Activated naive CD8-positive, alpha-beta T cell treated with anti-CD3 and anti-CD28 coated beads, Interleukin-2, amount 10 ng/mL, durations not matched to agents 7 days and 5 days (primary cell): ENCODE data around the gene NAT10. TPM values are rescaled to one million over a fixed set of nuclear protein-coding genes. Genes with fewer than 3 reads are reported as not detected.
"Not testable (repeated sequence)": the region's sequence is repeated elsewhere in the genome, so short reads cannot be mapped to it uniquely, and the experiment has no call there.

Experiments
- ATAC-seq: fragments of 150-1000 bp; cut with Tn5 transposase; one replicate; pipeline ENCODE4 v1.10.0; 2021; ENCODE audit warnings: low read depth, moderate library complexity
- POLR2A ChIA-PET: fragments of 350-600 bp; sonication (Branson Sonifier 250); formaldehyde crosslinking; loops from one replicate; lab custom pipeline; 2021; ENCODE audit warnings: antibody characterized with exemption; lab: Charles Lee
- DNase-seq: peaks from one replicate; pipeline ENCODE4 v3.0.0; 2021
- H3K27ac Mint-ChIP-seq: one replicate; pipeline ENCODE4 v1.8.0; 2022; ENCODE audit warnings: mild to moderate bottlenecking, mixed read lengths
- H3K27me3 Mint-ChIP-seq: one replicate; pipeline ENCODE4 v1.8.0; 2022; ENCODE audit warnings: mild to moderate bottlenecking, moderate library complexity, mixed read lengths
- H3K36me3 Mint-ChIP-seq: one replicate; pipeline ENCODE4 v1.8.0; 2021; ENCODE audit warnings: mild to moderate bottlenecking, mixed read lengths
- H3K4me1 Mint-ChIP-seq: one replicate; pipeline ENCODE4 v1.8.0; 2021; ENCODE audit warnings: mixed read lengths
- H3K4me3 Mint-ChIP-seq: one replicate; pipeline ENCODE4 v1.8.0; 2022; ENCODE audit warnings: mild to moderate bottlenecking, moderate library complexity, mixed read lengths
- H3K9me3 Mint-ChIP-seq: one replicate; pipeline ENCODE4 v1.8.0; 2021; ENCODE audit warnings: mixed read lengths
- total RNA-seq, 2 experiments: library from RNA; stranded (reverse); gene quantifications; one replicate each; pipeline ENCODE4 v1.2.3, GENCODE V29; 2021

Gene NAT10
- total RNA-seq, 2 experiments from 2014 or later = 72.7 to 76.3 TPM

- Mint-ChIP-seq H3K36me3 (peaks cover 20% of the 10 kb centered on the region), H3K9me3 (no peaks in the 10 kb centered on the region), H3K27ac (no peak overlapping the region), H3K4me1 (peaks cover 21% of the 10 kb centered on the region), H3K4me3 (no peak overlapping the region), H3K27me3 (no peaks in the 10 kb centered on the region)
- ATAC-seq (no peak), DNase-seq (no peak)
- POLR2A ChIA-PET = interaction anchor here (0.6 kb wide), 1 partner anchor 59 kb away, joined by 3 read pairs; no protein-coding TSS in a partner anchor
These were observed 30.1 kb upstream of the NAT10 start for GRCh38 chr11:34075178-34075820.

DNA sequence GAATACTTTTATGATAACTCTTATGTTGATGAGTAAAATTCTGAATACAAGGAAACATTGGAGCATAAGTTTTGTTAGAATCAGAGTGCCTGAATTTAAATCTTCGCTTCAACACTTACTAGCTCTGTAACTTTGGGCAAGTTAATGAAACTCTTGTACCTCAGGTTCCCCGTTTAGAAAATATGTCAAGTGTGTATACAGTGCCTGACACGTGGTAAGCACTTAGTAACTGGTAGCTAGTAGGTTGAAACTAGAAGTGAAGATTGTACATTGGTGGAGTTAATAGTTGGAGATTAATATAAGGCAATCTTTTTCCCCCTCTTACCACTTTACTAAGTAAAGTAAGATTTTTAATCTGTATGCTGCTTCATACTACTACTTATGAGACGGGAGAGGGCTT lies 24.8 kb upstream of the NAT10 start:
- peaks cover 35% of the 10 kb centered on the region for H3K36me3 Mint-ChIP-seq
- POLR2A ChIA-PET = interaction anchor here (0.7 to 1.0 kb wide), 2 partner anchors 21 to 28 kb away, joined by 3 read pairs; partner anchors contain the start of gene CAPRIN1
- no peak overlapping the region for H3K4me3 Mint-ChIP-seq

DNA sequence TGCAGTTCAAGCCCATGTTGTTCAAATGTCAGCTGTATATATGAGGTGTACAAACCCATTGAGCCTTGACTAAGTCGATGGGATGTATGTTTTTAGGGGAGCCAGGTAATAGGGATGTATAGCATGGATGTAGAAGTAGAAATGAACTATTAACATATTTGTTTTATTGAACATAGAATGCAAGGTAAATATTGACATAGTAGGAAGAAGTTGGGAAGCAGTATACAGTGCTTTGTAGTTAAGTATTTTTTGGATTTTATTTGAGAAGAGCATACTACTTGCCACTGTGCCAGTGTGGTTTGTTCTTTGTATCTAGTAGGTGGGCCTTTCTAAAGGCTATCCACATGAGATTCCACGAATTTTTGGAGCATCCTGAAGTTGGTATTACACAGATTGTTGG lies 20.8 kb upstream of the NAT10 start:
- ATAC-seq (no peak), DNase-seq (no peak)
- POLR2A ChIA-PET = no interaction called here
- H3K4me3 Mint-ChIP-seq = no peak overlapping the region
- H3K9me3 Mint-ChIP-seq = no peaks in the 10 kb centered on the region
- peaks cover 46% of the 10 kb centered on the region for H3K36me3 Mint-ChIP-seq
- H3K27ac Mint-ChIP-seq = peak overlapping the region; percentile 32
- H3K4me1 Mint-ChIP-seq = peaks cover 14% of the 10 kb centered on the region
- H3K27me3 Mint-ChIP-seq = no peaks in the 10 kb centered on the region

More for the DNA sequence above, 24.8 kb upstream of the NAT10 start:
- Mint-ChIP-seq H3K4me1 (peaks cover 14% of the 10 kb centered on the region), H3K27me3 (no peaks in the 10 kb centered on the region), H3K9me3 (no peaks in the 10 kb centered on the region), H3K27ac (no peak overlapping the region)
- no peak for ATAC-seq
- DNase-seq = no peak

DNA sequence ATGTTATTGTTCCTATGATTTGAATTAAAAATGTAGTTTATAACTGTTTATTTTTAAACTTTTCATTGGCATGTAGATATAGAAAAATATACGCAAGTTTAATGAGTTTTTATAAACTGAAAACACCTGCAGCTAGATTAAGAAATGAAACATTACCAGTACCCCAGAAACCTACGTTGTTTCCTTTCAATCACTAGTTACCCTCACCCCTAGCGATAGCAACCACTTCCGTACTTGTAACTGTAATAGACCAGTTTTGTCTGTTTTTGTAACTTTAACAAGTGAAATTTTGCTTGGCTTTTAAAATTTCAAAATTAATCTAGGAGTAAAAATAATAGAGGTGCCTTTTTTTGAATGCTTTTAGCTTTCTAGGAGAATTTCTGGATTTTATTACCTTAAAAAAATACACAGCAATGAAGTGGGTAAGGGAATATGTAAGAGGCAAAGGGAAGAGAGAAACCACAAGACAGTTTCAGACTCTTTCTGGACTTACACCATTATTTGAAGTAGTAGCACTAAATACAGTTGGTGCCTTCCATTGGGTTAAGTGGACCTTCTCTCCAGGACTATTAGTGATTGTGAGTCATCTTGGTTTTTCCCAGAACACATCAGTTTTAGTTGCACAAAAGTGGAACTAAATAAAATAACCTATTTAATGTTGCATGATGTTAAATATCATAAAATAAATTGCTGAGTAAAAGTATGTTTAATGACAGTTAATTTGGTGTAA lies 18.7 kb upstream of the NAT10 start:
- ATAC-seq (peak; percentile 59), DNase-seq (no peak)
- POLR2A ChIA-PET = interaction anchor here (0.8 kb wide), 1 partner anchor 19 kb away, joined by 3 read pairs; the partner anchor contains the start of gene NAT10
- no peaks in the 10 kb centered on the region for H3K27me3 Mint-ChIP-seq
- no peaks in the 10 kb centered on the region for H3K9me3 Mint-ChIP-seq
- peak overlapping the region; percentile 20 for H3K4me3 Mint-ChIP-seq
- peaks cover 51% of the 10 kb centered on the region for H3K36me3 Mint-ChIP-seq
- H3K27ac Mint-ChIP-seq = peak overlapping the region; percentile 67
- H3K4me1 Mint-ChIP-seq = peaks cover 14% of the 10 kb centered on the region

DNA sequence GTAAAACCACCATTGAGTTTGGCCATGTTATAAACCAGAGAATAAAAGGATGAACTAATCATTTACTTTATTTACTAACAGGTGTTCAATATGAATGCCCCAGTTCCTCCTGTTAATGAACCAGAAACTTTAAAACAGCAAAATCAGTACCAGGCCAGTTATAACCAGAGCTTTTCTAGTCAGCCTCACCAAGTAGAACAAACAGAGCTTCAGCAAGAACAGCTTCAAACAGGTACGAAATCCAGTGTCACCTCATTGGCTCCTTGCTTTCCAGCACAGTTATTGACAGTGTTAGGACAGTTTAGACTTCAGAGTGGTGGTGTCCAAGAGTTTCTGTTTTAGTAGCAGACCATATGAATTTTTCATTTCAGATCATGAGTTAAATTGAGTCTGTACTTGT lies 13.6 kb upstream of the NAT10 start:
- Mint-ChIP-seq H3K4me1 (peaks cover 1% of the 10 kb centered on the region), H3K4me3 (no peak overlapping the region), H3K27ac (no peak overlapping the region), H3K27me3 (no peaks in the 10 kb centered on the region), H3K36me3 (peaks cover 35% of the 10 kb centered on the region), H3K9me3 (no peaks in the 10 kb centered on the region)
- no peak for DNase-seq
- ATAC-seq = no peak
- POLR2A ChIA-PET = interaction anchor here (0.7 kb wide), 1 partner anchor 346 kb away, joined by 4 read pairs; no protein-coding TSS in a partner anchor

DNA sequence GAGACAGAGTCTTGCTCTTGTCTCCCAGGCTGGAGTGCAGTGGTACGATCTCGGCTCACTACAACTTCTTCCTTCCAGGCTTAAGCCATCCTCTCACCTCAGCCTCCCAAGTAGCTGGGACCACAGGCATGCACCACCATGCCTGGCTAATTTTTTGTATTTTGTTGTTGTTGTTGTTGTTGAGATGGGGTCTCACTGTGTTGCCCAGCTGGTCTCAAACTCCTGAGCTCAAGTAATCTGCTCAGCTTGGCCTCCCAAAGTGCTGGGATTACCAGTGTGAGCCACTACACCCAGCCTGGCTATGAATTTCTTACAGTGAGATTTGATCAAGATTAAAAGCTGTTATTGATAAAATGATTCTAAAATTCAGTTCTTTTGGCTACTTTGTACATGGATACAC lies 10.5 kb upstream of the NAT10 start:
- ATAC-seq, DNase-seq, H3K27ac Mint-ChIP-seq, H3K9me3 Mint-ChIP-seq, H3K4me1 Mint-ChIP-seq, H3K4me3 Mint-ChIP-seq, H3K27me3 Mint-ChIP-seq, POLR2A ChIA-PET: not testable (repeated sequence)
- peaks cover 34% of the 10 kb centered on the region for H3K36me3 Mint-ChIP-seq

GRCh38 chr11:34098813-34099212 lies 6.6 kb upstream of the NAT10 start:
- Mint-ChIP-seq H3K9me3 (no peaks in the 10 kb centered on the region), H3K4me3 (no peak overlapping the region), H3K27ac (no peak overlapping the region), H3K4me1 (peaks cover 2% of the 10 kb centered on the region), H3K36me3 (peaks cover 24% of the 10 kb centered on the region), H3K27me3 (no peaks in the 10 kb centered on the region)
- DNase-seq (no peak), ATAC-seq (no peak)
- POLR2A ChIA-PET = no interaction called here

DNA sequence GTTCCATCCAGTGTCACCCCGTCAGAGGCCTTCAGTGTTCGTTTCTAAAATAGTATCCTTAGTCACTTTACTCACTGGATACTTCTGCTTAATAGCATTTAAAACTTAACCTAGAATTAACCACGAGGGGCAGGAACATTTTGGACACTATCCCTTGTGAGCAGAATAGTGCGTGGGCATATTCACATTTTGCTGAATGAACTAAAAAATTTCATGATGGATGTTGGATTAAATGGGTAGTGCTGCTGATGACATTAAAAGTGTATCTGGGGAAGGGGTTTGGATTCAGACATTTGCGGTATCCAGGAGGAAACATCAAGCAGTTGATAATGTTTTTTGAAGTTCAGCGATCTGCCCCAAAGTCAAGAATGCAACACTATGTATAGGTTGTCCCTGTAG lies 750 bp upstream of the NAT10 start:
- Mint-ChIP-seq H3K4me1 (peaks cover 42% of the 10 kb centered on the region), H3K4me3 (peak overlapping the region; percentile 95), H3K27me3 (no peaks in the 10 kb centered on the region), H3K9me3 (no peaks in the 10 kb centered on the region), H3K27ac (peak overlapping the region; percentile 97), H3K36me3 (peaks cover 15% of the 10 kb centered on the region)
- ATAC-seq = no peak
- POLR2A ChIA-PET = interaction anchor here (0.5 to 2.6 kb wide), 8 partner anchors 9 to 1068 kb away, joined by 3 to 47 read pairs (median 4); partner anchors contain the start of gene CAPRIN1
- no peak for DNase-seq

- peaks cover 42% of the 10 kb centered on the region for H3K4me1 Mint-ChIP-seq
- POLR2A ChIA-PET = interaction anchor here (0.9 to 2.6 kb wide), 7 partner anchors 16 to 253 kb away, joined by 3 to 47 read pairs (median 3); partner anchors contain the start of gene CAPRIN1
- peak overlapping the region; percentile 95 for H3K4me3 Mint-ChIP-seq
- H3K27ac Mint-ChIP-seq = peak overlapping the region; percentile 97
- H3K9me3 Mint-ChIP-seq = no peaks in the 10 kb centered on the region
- H3K27me3 Mint-ChIP-seq = no peaks in the 10 kb centered on the region
- peaks cover 18% of the 10 kb centered on the region for H3K36me3 Mint-ChIP-seq
- ATAC-seq (no peak), DNase-seq (no peak)
These were observed 602 bp downstream of the NAT10 start for GRCh38 chr11:34105957-34106504.

GRCh38 chr11:34111722-34112270 lies 6.4 kb downstream of the NAT10 start:
- peaks cover 37% of the 10 kb centered on the region for H3K36me3 Mint-ChIP-seq
- no peak overlapping the region for H3K4me3 Mint-ChIP-seq
- POLR2A ChIA-PET = no interaction called here
- no peaks in the 10 kb centered on the region for H3K9me3 Mint-ChIP-seq
- H3K27ac Mint-ChIP-seq = no peak overlapping the region
- DNase-seq (no peak), ATAC-seq (no peak)
- peaks cover 20% of the 10 kb centered on the region for H3K4me1 Mint-ChIP-seq
- no peaks in the 10 kb centered on the region for H3K27me3 Mint-ChIP-seq

- POLR2A ChIA-PET = interaction anchor here (1.0 kb wide), 1 partner anchor 9 kb away, joined by 3 read pairs; the partner anchor contains the start of gene NAT10
- DNase-seq (no peak), ATAC-seq (no peak)
- Mint-ChIP-seq H3K4me3 (no peak overlapping the region), H3K36me3 (peaks cover 40% of the 10 kb centered on the region), H3K4me1 (peaks cover 7% of the 10 kb centered on the region), H3K9me3 (no peaks in the 10 kb centered on the region), H3K27me3 (no peaks in the 10 kb centered on the region), H3K27ac (no peak overlapping the region)
These were observed 8.6 kb downstream of the NAT10 start for GRCh38 chr11:34114014-34114413.

GRCh38 chr11:34114471-34114870 lies 9.0 kb downstream of the NAT10 start:
- H3K27ac Mint-ChIP-seq = no peak overlapping the region
- no peaks in the 10 kb centered on the region for H3K9me3 Mint-ChIP-seq
- DNase-seq (no peak), ATAC-seq (no peak)
- POLR2A ChIA-PET = no interaction called here
- H3K4me3 Mint-ChIP-seq = no peak overlapping the region
- H3K36me3 Mint-ChIP-seq = peaks cover 35% of the 10 kb centered on the region
- H3K4me1 Mint-ChIP-seq = peaks cover 3% of the 10 kb centered on the region
- no peaks in the 10 kb centered on the region for H3K27me3 Mint-ChIP-seq

DNA sequence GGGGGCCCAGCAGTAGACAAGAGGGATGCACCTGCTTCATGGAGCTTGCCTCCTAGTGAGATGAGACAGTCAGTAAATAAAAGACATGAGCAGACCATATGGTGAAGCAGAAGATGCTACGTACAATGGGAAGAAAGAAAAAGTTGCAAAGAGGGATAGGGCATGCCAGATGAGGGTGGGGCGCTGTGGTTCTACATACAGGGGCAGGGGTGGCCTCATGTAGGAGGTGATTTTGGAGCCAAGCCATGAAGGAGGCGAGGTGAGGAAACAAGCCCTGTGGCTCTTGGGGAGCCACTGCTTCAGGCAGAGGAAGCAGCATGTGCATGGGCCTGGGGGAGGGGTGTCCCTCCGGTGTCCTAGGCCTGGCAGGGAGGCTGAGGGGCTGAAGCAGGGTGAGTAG lies 15.2 kb downstream of the NAT10 start:
- Mint-ChIP-seq H3K27me3 (no peaks in the 10 kb centered on the region), H3K36me3 (peaks cover 27% of the 10 kb centered on the region), H3K4me3 (no peak overlapping the region)

More for the DNA sequence above, 15.2 kb downstream of the NAT10 start:
- H3K27ac Mint-ChIP-seq = peak overlapping the region; percentile 2
- ATAC-seq (no peak), DNase-seq (no peak)
- H3K4me1 Mint-ChIP-seq = no peaks in the 10 kb centered on the region
- no peaks in the 10 kb centered on the region for H3K9me3 Mint-ChIP-seq
- POLR2A ChIA-PET = no interaction called here
